ENCODE data around the gene SH3BP4.

SH3BP4 gene

DNA sequence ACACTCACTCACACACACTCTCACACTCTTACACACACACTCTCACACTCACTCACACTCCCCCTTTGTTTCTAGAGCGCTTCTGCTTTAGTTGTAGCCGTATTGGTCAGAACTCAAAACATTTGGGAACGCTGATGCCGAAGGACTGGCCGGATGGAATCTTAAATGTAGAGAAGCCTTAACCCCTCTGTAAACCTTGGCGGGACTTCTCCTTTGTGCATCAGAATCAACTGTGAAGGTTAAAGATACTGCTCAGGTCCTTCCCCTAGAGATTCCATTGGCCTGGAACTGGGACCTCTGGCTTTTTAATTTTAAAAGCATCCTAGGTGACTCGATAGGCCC is 18.3 kb downstream of the SH3BP4 start:
- H3F3A ChIP-seq (ENCODE audit: control insufficient read depth, insufficient read depth): no peaks in the 10 kb centered on the region
- H3K4me2 ChIP-seq (ENCODE audit: low read length): no peak overlapping the region
- H3K27me3 ChIP-seq (ENCODE audit: control insufficient read depth, low read length): no peaks in the 10 kb centered on the region
- no peaks in the 10 kb centered on the region for H4K20me1 ChIP-seq (ENCODE audit: control insufficient read depth, insufficient read depth, low read depth, low read length)
- H3K4me3 ChIP-seq (ENCODE audit: low read length): no peak overlapping the region
- no peaks in the 10 kb centered on the region for H3K9me2 ChIP-seq (replicated peaks; ENCODE audit: control insufficient read depth, low read length)
- no peaks in the 10 kb centered on the region for H3K4me1 ChIP-seq (ENCODE audit: control insufficient read depth, low read length)
- no peaks in the 10 kb centered on the region for H3K36me3 ChIP-seq (ENCODE audit: control insufficient read depth, low read length)
- TF ChIP-seq, protein P1, sequence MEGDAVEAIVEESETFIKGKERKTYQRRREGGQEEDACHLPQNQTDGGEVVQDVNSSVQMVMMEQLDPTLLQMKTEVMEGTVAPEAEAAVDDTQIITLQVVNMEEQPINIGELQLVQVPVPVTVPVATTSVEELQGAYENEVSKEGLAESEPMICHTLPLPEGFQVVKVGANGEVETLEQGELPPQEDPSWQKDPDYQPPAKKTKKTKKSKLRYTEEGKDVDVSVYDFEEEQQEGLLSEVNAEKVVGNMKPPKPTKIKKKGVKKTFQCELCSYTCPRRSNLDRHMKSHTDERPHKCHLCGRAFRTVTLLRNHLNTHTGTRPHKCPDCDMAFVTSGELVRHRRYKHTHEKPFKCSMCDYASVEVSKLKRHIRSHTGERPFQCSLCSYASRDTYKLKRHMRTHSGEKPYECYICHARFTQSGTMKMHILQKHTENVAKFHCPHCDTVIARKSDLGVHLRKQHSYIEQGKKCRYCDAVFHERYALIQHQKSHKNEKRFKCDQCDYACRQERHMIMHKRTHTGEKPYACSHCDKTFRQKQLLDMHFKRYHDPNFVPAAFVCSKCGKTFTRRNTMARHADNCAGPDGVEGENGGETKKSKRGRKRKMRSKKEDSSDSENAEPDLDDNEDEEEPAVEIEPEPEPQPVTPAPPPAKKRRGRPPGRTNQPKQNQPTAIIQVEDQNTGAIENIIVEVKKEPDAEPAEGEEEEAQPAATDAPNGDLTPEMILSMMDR (IDR thresholded peaks at IDR 0.05; ENCODE audit: low read depth, low read length, poor library complexity, severe bottlenecking): no peak
- no peak for TF ChIP-seq EZH2phosphoT487 (IDR thresholded peaks at IDR 0.05; ENCODE audit: borderline replicate concordance, low read length)
- H3K79me2 ChIP-seq (ENCODE audit: control insufficient read depth, low read length): no peaks in the 10 kb centered on the region
- no peak overlapping the region for H3K27ac ChIP-seq (ENCODE audit: low read depth, low read length)
- no peaks in the 10 kb centered on the region for H3K9me3 ChIP-seq (ENCODE audit: control insufficient read depth, insufficient read depth, low read length)

DNA sequence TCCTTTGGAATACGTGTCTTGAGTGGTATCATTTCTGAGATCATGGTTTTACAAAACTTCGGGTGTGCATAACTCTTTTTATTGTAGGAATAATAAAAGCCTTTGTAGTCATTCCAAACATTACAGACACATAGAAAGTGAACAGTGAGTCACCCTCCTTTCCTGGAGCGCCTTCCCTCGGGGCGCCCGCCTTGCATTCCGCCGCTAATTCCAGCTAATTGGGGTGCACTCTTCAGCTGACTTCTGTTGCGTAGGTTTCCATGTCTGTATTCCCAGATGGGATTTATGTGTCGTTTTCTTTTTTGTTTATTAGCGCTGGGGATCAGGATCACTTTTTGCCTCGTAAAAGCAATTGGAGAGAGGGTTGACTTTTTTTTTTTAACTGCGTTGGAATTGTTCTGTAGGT is 18.7 kb downstream of the SH3BP4 start:
- H3K4me1 ChIP-seq (ENCODE audit: control insufficient read depth, low read length): no peaks in the 10 kb centered on the region
- no peaks in the 10 kb centered on the region for H4K20me1 ChIP-seq (ENCODE audit: control insufficient read depth, insufficient read depth, low read depth, low read length)
- no peak overlapping the region for H3K4me2 ChIP-seq (ENCODE audit: low read length)
- no peak overlapping the region for H3K27ac ChIP-seq (ENCODE audit: low read depth, low read length)
- no peak overlapping the region for H3K4me3 ChIP-seq (ENCODE audit: low read length)
- H3K79me2 ChIP-seq (ENCODE audit: control insufficient read depth, low read length): no peaks in the 10 kb centered on the region
- H3F3A ChIP-seq (ENCODE audit: control insufficient read depth, insufficient read depth): no peaks in the 10 kb centered on the region
- H3K27me3 ChIP-seq (ENCODE audit: control insufficient read depth, low read length): no peaks in the 10 kb centered on the region
- H3K9me3 ChIP-seq (ENCODE audit: control insufficient read depth, insufficient read depth, low read length): no peaks in the 10 kb centered on the region
- no peak for TF ChIP-seq EZH2phosphoT487 (IDR thresholded peaks at IDR 0.05; ENCODE audit: borderline replicate concordance, low read length)
- TF ChIP-seq, protein P1 (IDR thresholded peaks at IDR 0.05; ENCODE audit: low read depth, low read length, poor library complexity, severe bottlenecking): no peak
- no peaks in the 10 kb centered on the region for H3K9me2 ChIP-seq (replicated peaks; ENCODE audit: control insufficient read depth, low read length)
- H3K36me3 ChIP-seq (ENCODE audit: control insufficient read depth, low read length): no peaks in the 10 kb centered on the region

DNA sequence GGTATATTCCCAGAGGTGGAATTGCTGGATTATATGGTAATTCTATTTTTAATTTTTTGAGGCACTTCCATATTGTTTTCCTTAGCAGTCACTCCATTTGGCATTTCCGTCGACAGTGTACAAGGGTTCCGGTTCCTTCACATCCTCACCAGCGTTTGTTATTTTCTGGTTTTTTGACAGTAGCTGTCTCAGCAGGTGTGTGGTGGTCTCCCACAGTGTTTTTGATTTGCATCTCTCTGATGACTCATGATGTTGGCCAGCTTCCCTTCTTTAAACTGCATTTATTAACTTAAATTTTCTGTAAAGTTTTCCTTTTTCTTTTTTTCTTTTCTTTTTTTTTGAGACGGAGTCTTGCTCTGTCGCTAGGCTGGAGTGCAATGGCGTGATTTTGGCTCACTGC is 19.7 kb downstream of the SH3BP4 start:
- H3K4me3 ChIP-seq (ENCODE audit: low read length): no peak overlapping the region
- no peaks in the 10 kb centered on the region for H3K36me3 ChIP-seq (ENCODE audit: control insufficient read depth, low read length)
- no peaks in the 10 kb centered on the region for H3F3A ChIP-seq (ENCODE audit: control insufficient read depth, insufficient read depth)
- no peaks in the 10 kb centered on the region for H3K4me1 ChIP-seq (ENCODE audit: control insufficient read depth, low read length)
- no peaks in the 10 kb centered on the region for H3K9me2 ChIP-seq (replicated peaks; ENCODE audit: control insufficient read depth, low read length)
- H3K27ac ChIP-seq (ENCODE audit: low read depth, low read length): no peak overlapping the region
- H3K79me2 ChIP-seq (ENCODE audit: control insufficient read depth, low read length): no peaks in the 10 kb centered on the region
- H3K27me3 ChIP-seq (ENCODE audit: control insufficient read depth, low read length): no peaks in the 10 kb centered on the region
- no peak overlapping the region for H3K4me2 ChIP-seq (ENCODE audit: low read length)
- H4K20me1 ChIP-seq (ENCODE audit: control insufficient read depth, insufficient read depth, low read depth, low read length): no peaks in the 10 kb centered on the region
- no peaks in the 10 kb centered on the region for H3K9me3 ChIP-seq (ENCODE audit: control insufficient read depth, insufficient read depth, low read length)
- TF ChIP-seq EZH2phosphoT487 (IDR thresholded peaks at IDR 0.05; ENCODE audit: borderline replicate concordance, low read length): no peak
- TF ChIP-seq, protein P1 (IDR thresholded peaks at IDR 0.05; ENCODE audit: low read depth, low read length, poor library complexity, severe bottlenecking): no peak

DNA sequence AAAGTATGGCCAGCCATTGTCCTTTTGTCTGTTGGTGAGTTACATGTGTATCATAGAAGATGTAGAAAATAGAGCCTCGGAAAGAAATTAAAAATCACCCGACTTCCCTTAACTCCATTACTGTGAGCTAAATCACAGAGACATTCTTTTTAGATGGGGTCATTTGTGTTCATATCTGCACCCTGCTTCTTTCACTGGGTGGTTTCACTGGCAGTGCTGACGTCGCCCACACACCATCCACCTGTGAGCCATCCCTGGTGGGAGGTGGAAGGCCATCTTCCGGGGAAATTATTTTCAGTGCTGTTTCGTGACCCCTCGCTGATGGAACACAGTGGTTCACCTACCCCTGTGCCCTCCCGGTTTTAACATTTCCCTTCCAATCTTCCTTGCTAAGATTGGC is 21.2 kb downstream of the SH3BP4 start:
- no peaks in the 10 kb centered on the region for H3K27me3 ChIP-seq (ENCODE audit: control insufficient read depth, low read length)
- no peaks in the 10 kb centered on the region for H3K36me3 ChIP-seq (ENCODE audit: control insufficient read depth, low read length)
- H3K79me2 ChIP-seq (ENCODE audit: control insufficient read depth, low read length): no peaks in the 10 kb centered on the region
- H3K27ac ChIP-seq (ENCODE audit: low read depth, low read length): no peak overlapping the region
- no peak overlapping the region for H3K4me2 ChIP-seq (ENCODE audit: low read length)
- H3K4me1 ChIP-seq (ENCODE audit: control insufficient read depth, low read length): no peaks in the 10 kb centered on the region
- H3K9me3 ChIP-seq (ENCODE audit: control insufficient read depth, insufficient read depth, low read length): no peaks in the 10 kb centered on the region
- H3K9me2 ChIP-seq (replicated peaks; ENCODE audit: control insufficient read depth, low read length): no peaks in the 10 kb centered on the region
- H3F3A ChIP-seq (ENCODE audit: control insufficient read depth, insufficient read depth): no peaks in the 10 kb centered on the region
- no peak overlapping the region for H3K4me3 ChIP-seq (ENCODE audit: low read length)
- TF ChIP-seq, protein P1 (IDR thresholded peaks at IDR 0.05; ENCODE audit: low read depth, low read length, poor library complexity, severe bottlenecking): no peak
- no peak for TF ChIP-seq EZH2phosphoT487 (IDR thresholded peaks at IDR 0.05; ENCODE audit: borderline replicate concordance, low read length)
- H4K20me1 ChIP-seq (ENCODE audit: control insufficient read depth, insufficient read depth, low read depth, low read length): no peaks in the 10 kb centered on the region
